Left ventricle myocardium inferior (tissue), 1 donor: ENCODE data around the gene USP36. TPM values are rescaled to one million over a fixed set of nuclear protein-coding genes. Genes with fewer than 3 reads are reported as not detected.
A peak's percentile ranks its signal among the peaks of the same experiment; 100 is the strongest.
"Not testable (repeated sequence)": the region's sequence is repeated elsewhere in the genome, so short reads cannot be mapped to it uniquely, and the experiment has no call there.

Source experiments
- DNase-seq: peaks from one replicate; pipeline ENCODE4 v3.0.0-alpha.2; 2020
- H3K27ac ChIP-seq: fragments of 200-600 bp; replicated peaks from 2 replicates; pipeline ENCODE4 v1.8.0; 2021
- H3K27me3 ChIP-seq: fragments of 200-600 bp; 2 replicates; pipeline ENCODE4 v1.8.0; 2021; ENCODE audit warnings: low read depth
- H3K36me3 ChIP-seq: fragments of 200-600 bp; 2 replicates; pipeline ENCODE4 v1.8.0; 2021
- H3K4me1 ChIP-seq: fragments of 200-600 bp; 2 replicates; pipeline ENCODE4 v1.8.0; 2021
- H3K4me3 ChIP-seq: fragments of 200-600 bp; 2 replicates; pipeline ENCODE4 v1.8.0; 2021; ENCODE audit warnings: mild to moderate bottlenecking, moderate library complexity
- H3K9me3 ChIP-seq: fragments of 200-600 bp; replicated peaks from 2 replicates; pipeline ENCODE4 v1.8.0; 2021
- intact Hi-C: fragments of 100-400 bp; cut with micrococcal nuclease; formaldehyde crosslinking; loops from one replicate; pipeline ENCODE4 v1.11.0; 2022
- total RNA-seq: library from RNA; stranded (reverse); fragmentation: NEBNext Ultra II Directional; extraction: Animal tissue kit (Norgen Biotek cat#: 25700); gene quantifications from one replicate; pipeline ENCODE4 v1.2.1, GENCODE V29; 2021
- TF ChIP-seq, protein P1 (sequence below): fragments of 200-600 bp; IDR thresholded peaks from 2 replicates; pipeline ENCODE4 v1.8.0; 2021; ENCODE audit warnings: antibody characterized with exemption, mild to moderate bottlenecking, borderline replicate concordance
- donor health status: DM: no; HTN: yes; CAD: no; lungs with severe emphysema.

USP36 gene
- total RNA-seq, 1 donor from 2014 or later = 19.4 TPM

DNA sequence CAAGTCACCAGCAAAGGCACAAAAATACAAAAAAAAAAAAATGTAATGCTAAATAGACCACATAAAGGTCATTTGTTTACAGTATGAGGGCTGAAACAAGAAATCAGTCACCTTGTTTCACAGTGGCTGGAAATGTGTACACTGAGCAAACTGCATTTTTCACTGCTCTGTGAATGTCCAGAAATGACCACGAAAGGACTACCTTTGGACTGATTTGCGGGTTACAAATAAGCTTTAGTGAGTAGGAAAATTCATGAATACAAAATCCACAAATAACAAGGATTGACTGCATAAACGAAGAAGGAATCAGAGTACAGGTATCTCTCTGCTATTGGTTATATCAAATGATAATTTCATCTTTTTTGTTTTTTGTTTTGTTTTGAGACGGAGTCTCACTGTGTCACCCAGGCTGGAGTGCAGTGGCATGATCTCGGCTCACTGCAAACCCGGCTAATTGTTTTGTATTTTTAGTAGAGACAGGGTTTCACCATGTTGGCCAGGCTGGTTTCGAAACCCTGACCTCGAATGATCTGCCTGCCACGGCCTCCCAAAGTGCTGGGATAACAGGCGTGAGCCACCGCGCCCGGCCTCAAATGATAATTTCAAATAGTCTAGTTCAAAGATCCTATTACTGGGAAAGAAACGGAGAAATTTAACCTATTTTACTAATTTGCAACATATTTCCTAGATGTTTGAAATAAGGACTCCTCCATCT, 89.0 kb downstream of the USP36 start:
- peak overlapping the region; percentile 4 for H3K27ac ChIP-seq
- no peaks in the 10 kb centered on the region for H3K27me3 ChIP-seq
- H3K4me1 ChIP-seq = peaks cover 70% of the 10 kb centered on the region
- TF ChIP-seq, protein P1, sequence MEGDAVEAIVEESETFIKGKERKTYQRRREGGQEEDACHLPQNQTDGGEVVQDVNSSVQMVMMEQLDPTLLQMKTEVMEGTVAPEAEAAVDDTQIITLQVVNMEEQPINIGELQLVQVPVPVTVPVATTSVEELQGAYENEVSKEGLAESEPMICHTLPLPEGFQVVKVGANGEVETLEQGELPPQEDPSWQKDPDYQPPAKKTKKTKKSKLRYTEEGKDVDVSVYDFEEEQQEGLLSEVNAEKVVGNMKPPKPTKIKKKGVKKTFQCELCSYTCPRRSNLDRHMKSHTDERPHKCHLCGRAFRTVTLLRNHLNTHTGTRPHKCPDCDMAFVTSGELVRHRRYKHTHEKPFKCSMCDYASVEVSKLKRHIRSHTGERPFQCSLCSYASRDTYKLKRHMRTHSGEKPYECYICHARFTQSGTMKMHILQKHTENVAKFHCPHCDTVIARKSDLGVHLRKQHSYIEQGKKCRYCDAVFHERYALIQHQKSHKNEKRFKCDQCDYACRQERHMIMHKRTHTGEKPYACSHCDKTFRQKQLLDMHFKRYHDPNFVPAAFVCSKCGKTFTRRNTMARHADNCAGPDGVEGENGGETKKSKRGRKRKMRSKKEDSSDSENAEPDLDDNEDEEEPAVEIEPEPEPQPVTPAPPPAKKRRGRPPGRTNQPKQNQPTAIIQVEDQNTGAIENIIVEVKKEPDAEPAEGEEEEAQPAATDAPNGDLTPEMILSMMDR = no peak
- no peaks in the 10 kb centered on the region for H3K9me3 ChIP-seq
- intact Hi-C loops = no loop called here
- H3K36me3 ChIP-seq = no peaks in the 10 kb centered on the region
- H3K4me3 ChIP-seq = no peak overlapping the region
- DNase-seq = no peak

DNA sequence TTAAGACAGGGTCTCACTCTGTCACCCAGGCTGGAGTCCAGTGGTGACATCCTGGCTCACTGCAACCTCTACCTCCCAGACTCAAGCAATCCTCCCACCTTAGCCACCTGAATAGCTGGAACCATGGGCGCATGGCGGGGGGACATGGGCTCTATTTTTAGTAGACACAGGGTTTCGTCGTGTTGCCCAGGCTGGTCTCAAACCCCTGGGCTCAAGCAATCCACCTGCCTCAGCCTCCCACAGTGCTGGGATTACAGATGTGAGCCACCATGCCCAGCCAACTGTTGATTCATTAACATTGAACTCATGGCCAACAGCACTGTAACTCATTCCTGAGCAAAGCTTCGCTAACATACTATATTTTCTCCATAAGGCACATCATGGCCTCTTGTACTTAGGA, 89.6 kb downstream of the USP36 start:
- H3K27me3 ChIP-seq, intact Hi-C loops, H3K27ac ChIP-seq, H3K4me3 ChIP-seq, DNase-seq, H3K9me3 ChIP-seq, H3K36me3 ChIP-seq: not testable (repeated sequence)
- peaks cover 76% of the 10 kb centered on the region for H3K4me1 ChIP-seq

DNA sequence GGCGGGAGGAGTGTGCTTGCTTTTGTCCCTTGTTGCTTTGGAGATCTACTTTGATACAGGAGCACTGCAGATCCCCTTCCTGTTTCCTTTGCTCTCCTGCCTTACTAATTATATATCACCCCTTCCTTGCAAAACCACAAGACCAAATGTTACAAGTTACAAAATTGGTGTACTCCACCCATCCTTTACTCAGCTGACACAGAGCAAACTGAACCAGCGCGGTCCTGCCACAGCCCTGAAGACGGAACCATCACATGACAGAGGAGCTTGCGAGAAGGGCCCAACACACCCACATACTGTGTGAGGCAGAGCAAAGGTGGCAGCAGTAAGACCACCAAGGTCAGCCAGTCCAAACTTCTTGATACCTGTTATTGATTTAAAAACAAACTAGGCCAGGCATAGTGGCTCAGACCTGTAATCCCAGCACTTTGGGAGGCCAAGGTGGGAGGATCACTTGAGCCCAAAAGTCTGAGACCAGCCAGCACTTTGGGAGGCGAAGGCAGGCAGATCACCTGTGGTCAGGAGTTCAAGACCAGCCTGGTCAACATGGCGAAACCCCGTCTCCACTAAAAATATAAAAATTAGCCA, 91.8 kb downstream of the USP36 start:
- Histone ChIP-seq H3K36me3 (no peaks in the 10 kb centered on the region), H3K4me1 (peaks cover 83% of the 10 kb centered on the region), H3K4me3 (peak overlapping the region; percentile 17), H3K27me3 (no peaks in the 10 kb centered on the region), H3K9me3 (no peaks in the 10 kb centered on the region), H3K27ac (peak overlapping the region; percentile 80)
- intact Hi-C loops = no loop called here
- peak; percentile 50 for DNase-seq
- TF ChIP-seq, protein P1 = no peak

DNA sequence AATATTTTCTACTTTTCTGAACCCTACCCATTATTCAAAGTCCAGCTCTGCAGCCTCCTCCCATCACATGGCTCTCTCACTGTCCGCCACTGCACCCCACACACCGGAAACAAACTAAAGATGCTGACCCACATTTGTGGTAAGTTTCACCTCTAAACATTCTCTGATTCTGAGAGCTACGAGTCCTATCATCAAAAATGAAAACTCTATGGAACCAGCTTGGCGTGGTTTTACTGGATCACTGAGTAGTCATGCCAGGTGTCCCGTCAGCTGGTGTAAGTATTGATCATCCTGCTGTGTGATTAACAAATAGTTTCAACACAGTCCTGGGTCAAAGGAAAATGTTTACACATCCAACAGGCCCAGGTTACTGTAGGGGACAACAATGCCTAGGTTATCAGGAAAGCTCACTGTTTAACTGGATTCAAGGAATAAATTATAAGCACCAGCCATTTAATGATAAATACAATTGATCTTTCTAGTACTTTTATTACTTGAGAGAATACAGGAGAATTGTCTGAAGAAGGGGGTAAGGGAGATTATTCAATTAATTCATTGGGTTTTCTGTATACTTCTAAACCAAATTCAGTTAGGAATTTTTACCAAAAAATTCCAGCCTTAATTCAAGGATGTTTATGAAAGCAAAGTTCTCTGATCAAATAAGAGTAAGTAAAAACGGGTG, 92.4 kb downstream of the USP36 start:
- peak overlapping the region; percentile 17 for H3K4me3 ChIP-seq
- intact Hi-C loops = no loop called here

DNA sequence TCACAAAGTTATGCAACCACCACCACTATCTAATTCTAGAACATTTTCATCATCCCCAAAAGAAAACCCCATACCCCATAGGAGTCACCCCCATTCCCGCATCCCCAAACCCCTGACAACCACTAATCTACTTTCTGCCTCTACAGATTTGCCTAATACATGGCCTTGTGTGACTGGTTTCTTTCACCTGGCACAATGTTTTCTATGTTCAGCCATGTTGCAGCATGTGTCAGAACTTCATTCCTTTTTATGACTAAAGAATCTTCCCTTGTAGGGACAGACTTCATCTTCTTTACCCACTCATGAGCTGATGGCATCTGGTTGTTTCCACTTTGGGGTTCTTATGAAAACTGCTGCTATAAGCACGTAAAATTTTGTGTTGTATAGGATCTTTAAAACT, 93.1 kb downstream of the USP36 start:
- no peaks in the 10 kb centered on the region for H3K9me3 ChIP-seq
- H3K4me1 ChIP-seq = peaks cover 82% of the 10 kb centered on the region
- no peaks in the 10 kb centered on the region for H3K27me3 ChIP-seq
- DNase-seq = no peak
- H3K27ac ChIP-seq = peak overlapping the region; percentile 80
- intact Hi-C loops = no loop called here
- H3K36me3 ChIP-seq = no peaks in the 10 kb centered on the region
- TF ChIP-seq, protein P1 = no peak
- no peak overlapping the region for H3K4me3 ChIP-seq

More for the DNA sequence above, 92.4 kb downstream of the USP36 start:
- Histone ChIP-seq H3K4me1 (peaks cover 80% of the 10 kb centered on the region), H3K9me3 (no peaks in the 10 kb centered on the region), H3K36me3 (no peaks in the 10 kb centered on the region), H3K27ac (peak overlapping the region; percentile 80), H3K27me3 (no peaks in the 10 kb centered on the region)
- TF ChIP-seq, protein P1 = no peak
- DNase-seq = no peak

DNA sequence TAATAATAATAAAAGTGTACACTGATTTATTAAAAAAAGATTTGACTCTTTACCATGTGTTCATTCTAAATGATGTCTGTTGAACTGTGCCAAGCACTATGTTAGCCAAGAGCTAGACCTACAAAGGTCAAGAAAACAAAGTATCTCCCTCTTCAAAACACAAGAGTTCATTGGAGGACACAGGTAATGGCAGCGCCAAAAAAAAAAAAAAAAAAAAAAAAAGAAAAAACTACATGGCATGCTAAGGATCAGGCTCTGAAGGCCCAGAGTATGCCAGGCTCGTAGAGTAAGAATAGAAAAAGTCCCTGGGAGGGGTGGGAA, 93.7 kb downstream of the USP36 start:
- TF ChIP-seq, protein P1 = no peak
- H3K4me1 ChIP-seq = peaks cover 86% of the 10 kb centered on the region
- no peaks in the 10 kb centered on the region for H3K27me3 ChIP-seq
- intact Hi-C loops = no loop called here
- H3K36me3 ChIP-seq = no peaks in the 10 kb centered on the region
- DNase-seq = no peak
- H3K27ac ChIP-seq = peak overlapping the region; percentile 80
- no peak overlapping the region for H3K4me3 ChIP-seq
- H3K9me3 ChIP-seq = no peaks in the 10 kb centered on the region
